GM18520 (cell line): ENCODE measurements around the gene MYZAP.

ENCODE experiments used
- ATAC-seq: cut with Tn5 transposase; IDR thresholded peaks from one replicate; pipeline ENCODE4 v1.9.1; 2021; ENCODE audit not compliant: unreplicated experiment

Gene MYZAP, protein sequence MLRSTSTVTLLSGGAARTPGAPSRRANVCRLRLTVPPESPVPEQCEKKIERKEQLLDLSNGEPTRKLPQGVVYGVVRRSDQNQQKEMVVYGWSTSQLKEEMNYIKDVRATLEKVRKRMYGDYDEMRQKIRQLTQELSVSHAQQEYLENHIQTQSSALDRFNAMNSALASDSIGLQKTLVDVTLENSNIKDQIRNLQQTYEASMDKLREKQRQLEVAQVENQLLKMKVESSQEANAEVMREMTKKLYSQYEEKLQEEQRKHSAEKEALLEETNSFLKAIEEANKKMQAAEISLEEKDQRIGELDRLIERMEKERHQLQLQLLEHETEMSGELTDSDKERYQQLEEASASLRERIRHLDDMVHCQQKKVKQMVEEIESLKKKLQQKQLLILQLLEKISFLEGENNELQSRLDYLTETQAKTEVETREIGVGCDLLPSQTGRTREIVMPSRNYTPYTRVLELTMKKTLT

DNA sequence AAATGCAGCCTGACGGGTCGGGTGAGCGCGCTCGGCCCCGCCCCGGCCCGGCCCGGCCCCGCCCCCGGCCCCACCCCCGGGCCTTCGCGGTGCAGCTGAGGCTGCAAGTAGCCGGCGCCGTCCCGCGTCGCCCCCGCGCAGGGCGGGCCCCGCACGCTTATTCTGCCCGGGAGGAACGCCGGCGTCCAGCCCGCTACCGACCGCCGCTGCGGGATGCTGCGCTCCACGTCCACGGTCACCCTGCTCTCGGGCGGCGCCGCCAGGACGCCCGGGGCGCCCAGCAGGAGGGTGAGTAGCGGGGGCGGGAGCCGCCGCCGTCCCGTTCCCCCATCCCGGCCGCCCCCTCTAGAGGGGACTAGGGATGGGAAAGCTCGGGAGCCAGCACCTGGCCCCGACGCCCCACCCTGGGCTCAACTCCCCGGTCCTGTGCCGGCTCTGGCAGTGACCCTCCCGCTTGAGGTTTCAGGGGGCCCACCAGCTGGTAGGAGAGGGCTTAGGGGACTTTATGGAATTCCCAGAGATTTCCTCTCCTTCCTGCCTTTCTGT lies at the start of gene MYZAP:
MYZAP (plus strand) TSS at position 83 of the 546 bp plus-strand sequence; CDS start at position 214, 131 bp downstream.
- ATAC-seq, result no peak

- ATAC-seq, result no peak
These were observed 49.2 kb upstream of the MYZAP start for GRCh38 chr15:57542505-57542817.

DNA sequence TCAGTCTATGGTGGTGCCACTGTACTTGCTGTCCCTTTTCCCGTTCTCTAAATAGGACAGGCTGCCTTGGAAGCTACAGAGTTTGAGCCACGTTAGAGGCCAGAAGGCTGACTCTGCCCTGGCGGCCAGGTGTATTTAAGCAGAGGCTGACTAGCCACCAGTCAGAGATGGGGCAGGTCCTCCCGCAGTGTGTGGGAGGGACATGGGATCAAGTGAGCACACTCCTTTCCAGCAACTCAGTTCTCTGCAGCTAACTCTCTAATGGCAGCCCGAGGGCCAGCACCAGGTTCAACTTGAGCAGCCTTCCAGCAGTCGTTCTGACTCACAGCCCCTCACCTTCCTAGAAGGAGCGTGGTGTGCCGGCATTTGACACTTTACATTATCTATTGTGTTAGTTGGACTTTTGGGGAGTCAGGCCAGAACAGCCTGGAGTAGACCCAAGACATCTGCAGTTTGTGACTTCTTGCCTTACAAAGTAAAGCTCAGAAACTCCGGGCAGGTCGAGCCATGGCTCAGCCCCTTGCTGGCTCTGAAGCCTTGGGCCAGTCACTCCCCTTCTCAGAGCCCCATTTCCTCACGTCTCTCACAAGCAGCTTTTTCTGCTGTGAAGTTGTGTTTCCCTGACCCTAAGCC lies 46.7 kb upstream of the MYZAP start:
- no peak for ATAC-seq

- no peak for ATAC-seq
These were observed 45.7 kb upstream of the MYZAP start for GRCh38 chr15:57545995-57546394.

DNA sequence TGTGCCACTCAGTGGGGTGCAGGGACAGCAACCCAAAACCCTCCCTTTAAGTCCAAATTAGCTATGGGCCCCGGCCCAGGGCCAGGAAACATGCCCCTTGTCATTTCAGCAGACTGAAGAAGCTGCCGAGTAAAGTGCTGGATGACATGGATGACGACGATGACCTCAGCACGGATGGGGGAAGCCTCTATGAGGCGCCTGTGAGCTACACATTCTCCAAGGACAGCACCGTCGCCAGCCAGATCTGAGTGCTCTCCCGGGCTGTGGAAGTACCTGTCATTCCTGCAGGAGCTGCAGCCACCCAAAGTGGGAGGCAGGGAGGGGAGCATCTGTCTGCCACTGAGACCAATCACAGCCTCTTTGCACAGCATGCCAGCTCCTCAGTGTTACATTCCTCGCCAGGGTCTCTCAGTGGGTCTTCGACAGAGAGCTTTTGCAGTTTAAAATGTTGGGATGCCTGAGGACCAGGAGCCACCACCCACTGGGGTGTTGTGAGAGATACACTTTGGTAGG lies 44.4 kb upstream of the MYZAP start:
- ATAC-seq, result no peak

DNA sequence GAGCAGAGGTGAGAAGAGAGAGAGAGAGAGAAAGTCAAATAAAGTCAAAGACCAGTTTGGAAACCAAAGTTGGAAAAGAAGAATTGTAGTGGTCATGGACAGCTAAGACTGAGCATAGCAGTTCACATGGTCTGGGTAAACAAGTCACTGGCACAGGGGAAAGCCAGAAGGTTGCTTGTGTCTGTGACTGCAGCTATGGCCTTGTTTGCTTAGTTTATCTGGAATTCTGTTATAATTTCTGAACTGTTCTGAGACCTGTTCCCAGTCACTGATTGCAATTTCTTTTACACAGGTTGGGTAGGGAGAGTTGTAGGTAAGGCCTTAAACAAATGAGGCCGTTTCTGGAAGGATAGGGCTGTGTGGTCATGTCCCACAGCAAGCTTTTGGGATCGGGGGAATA lies 43.4 kb upstream of the MYZAP start:
- ATAC-seq, result no peak

GRCh38 chr15:57548835-57549234 lies 42.9 kb upstream of the MYZAP start:
- no peak for ATAC-seq

DNA sequence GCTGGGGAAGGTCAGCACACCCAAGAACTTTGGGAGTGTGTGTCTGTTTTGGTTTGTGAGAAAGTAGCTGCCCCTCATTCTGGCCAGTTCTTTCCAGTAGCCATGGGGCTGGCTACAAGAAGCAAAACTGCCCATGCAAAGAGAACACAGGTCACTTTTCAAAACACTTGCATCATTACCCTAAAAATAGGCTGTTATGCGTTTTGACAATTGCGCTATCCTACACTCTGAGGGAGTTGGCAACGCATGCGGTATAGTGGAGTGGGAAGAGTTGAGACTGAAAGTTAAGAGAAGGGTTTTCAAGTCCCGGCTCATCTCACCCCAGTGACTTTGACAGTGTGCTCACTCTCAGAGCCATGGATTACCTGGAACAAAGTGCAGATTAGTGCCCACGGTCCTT lies 41.8 kb upstream of the MYZAP start:
- ATAC-seq, result no peak

DNA sequence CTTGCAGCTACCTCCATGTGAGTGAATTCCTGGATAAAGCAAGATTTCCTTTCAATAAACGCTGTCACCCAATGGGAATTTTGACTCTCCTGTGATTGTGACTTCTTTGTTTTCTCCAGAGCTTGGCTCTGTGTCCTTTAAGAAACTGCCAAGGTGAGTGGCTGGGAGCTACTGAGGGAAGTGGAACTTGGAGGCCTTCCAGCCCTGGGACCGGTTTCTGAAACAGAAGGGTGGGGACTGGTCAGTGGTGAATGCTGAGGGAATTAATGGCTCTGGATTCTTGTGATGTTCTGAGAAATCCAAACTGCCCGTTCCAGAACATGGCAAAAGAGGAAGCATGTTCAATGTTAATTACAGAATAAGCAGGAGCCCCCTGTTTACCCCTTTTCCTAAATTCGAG lies 41.1 kb upstream of the MYZAP start:
- no peak for ATAC-seq

GRCh38 chr15:57551715-57552677 lies 39.7 kb upstream of the MYZAP start:
- ATAC-seq, result no peak

DNA sequence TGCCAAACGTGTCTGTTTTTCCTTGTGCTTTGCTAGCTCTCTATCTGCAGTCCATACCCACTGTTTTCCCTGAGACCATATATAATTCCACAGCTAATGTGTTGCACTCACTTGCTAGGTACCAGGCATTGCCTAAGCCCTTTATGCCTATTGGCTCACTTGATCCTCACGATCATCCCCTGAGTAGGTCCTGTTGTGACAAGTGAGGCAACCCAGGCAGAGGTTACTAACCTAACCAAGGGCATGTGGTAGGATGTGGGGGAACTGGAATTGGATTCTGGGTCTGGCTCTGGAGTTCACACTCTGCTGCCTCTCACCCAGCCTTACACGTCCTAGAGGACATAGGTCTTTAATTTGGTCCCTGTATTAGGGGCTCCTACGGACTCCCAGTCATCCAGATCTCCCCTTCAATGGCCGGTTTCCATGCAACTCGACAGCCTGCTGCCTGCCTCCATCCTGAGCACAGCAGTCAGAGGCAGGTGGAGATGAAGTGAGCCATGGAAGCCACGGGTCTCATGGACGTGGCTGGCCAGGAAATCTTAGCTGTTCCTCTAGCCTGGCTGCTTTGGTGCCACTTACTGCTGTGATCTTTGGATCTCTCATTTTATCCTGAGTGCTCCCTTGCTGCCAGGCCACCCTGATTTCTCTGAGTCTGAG lies 38.9 kb upstream of the MYZAP start:
- ATAC-seq, result no peak

DNA sequence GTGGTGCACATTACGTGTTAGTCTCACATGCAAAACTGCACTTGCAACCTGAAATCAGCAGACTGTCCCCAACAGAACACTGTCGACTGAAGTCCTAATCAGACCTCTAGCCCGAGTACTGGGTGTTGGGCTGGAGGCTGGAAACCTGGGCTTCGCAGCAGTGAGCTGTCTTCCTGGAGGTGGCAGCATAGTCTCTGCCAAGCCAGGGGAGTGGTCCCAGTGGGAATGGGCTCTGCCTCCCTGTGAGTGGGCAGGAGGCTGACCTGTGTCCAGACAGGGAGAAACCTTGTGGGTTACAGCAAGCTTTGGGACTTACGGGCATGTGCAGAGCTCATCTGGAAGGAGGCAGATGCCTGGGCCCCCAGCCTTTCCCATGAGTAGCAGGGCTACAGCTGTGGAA lies 38.2 kb upstream of the MYZAP start:
- no peak for ATAC-seq

GRCh38 chr15:57554063-57554811 lies 37.5 kb upstream of the MYZAP start:
- ATAC-seq, result no peak

DNA sequence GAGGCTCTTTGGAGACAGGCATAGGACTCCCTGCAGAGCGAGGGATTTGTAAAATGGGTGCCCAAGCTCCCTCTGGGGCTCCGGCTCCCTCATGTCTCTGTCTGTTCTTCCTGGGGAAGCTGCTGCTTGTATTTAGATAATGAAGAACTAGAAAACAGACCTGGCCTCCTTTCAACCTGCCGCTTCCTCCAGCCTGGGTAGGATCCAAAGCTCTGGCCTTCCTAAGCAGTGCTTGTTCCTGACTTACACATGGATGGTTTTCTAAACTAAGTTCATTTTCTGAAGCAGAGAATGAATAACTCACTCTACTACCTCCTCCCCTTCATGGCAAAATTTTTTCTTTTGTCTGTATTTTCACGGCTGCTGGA lies 36.9 kb upstream of the MYZAP start:
- no peak for ATAC-seq

- ATAC-seq, result no peak
These were observed 36.4 kb upstream of the MYZAP start for GRCh38 chr15:57555270-57555669.

DNA sequence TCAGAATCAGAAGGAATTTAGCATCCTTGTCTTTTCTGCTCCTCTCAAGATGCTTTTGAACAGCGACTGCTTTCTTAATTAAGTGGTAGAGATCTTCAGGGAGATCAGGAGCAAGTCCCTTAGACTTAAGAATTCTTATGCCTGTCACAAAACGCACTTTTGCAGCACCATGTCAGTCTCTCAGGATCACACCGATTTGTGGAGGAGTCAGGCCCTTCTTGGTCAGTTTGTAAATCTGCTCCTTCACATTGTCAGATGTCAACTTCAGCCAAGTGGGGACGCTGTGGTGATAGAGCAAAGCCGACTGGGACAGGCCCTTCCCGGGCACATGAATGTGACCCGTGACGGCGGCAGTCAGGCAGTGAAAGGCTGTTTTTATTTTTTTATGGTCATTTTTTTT lies 35.7 kb upstream of the MYZAP start:
- no peak for ATAC-seq

DNA sequence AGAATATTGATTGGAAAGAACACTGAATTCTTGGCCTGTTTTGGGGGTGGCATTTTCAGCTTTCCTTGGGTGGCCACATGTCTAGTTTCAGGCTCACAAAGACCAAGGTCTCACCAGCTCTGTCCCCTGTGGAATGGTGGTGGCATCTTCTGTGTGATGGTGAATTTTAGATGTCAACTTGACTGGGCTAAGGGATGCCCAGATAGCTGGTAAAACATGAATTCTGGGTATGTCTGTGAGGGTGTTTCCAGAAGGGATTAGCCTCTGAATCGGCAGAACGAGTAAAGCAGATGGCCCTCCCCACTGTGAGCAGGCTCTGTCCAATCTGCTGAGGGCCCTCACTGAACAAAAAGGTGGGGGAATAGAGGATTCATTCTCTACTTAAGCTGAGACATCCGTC lies 34.4 kb upstream of the MYZAP start:
- ATAC-seq, result no peak

DNA sequence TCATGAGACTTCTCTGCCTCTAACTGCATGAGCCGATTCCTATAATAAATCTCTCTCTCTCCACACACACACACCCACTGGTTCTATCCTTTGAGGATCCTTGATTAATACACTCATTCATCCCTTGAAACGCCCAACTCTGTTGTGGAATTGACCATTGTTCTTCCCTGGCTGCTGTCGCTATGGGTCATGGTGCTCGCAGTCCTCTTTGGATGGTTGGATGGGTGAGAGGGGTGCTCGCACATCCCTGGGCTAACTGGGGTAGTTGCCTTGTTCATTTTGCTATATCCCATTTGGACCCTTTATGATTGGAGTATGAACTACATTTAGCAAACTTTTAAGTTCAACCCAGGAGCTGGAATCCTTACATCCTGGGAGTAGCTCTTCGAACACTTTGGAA lies 33.9 kb upstream of the MYZAP start:
- no peak for ATAC-seq

DNA sequence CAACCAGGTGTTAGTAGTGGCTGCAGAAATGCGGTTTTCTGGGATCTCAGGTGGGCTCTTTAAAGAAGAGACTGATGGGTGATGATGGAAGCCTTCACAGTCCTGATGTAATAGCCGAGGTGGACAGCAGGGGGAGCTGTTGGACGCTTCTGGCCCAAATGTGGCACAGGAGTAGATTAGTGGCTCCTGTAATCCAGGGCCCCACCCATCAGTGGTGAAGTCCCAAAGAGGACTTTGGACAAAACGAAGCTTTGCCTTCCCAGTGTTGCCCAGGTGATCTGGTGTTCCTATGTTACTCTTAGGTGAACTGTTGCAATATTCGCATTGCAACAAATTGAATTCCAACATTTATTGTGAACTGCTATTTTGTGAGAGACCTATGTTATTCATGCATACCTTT lies 31.8 kb upstream of the MYZAP start:
- ATAC-seq, result no peak
